HL-60 (cell line): ENCODE data around the gene HDAC1.

Experiments used
- CTCF ChIP-seq: IDR thresholded peaks from one replicate; pipeline ENCODE4 v1.5.1; 2011; ENCODE audit warnings: low read length, control low read depth, inconsistent platforms; ENCODE audit not compliant: insufficient read depth
- GABPA ChIP-seq: IDR thresholded peaks from 2 replicates; pipeline ENCODE4 v1.6.1; 2012; ENCODE audit warnings: low read depth
- POLR2AphosphoS5 ChIP-seq: IDR thresholded peaks from 2 replicates; pipeline ENCODE4 v1.6.1; 2012; ENCODE audit warnings: low read depth
- REST ChIP-seq: IDR thresholded peaks from 2 replicates; pipeline ENCODE4 v1.6.1; 2012; ENCODE audit warnings: low read depth; ENCODE audit not compliant: insufficient replicate concordance
- SPI1 ChIP-seq: IDR thresholded peaks from 2 replicates; pipeline ENCODE4 v1.6.1; 2012; ENCODE audit warnings: low read depth, mild to moderate bottlenecking, borderline replicate concordance

GRCh38 chr1:32247452-32247851 lies 44.4 kb upstream of the HDAC1 start:
- no peak for TF ChIP-seq CTCF
- TF ChIP-seq GABPA: no peak
- TF ChIP-seq REST: no peak
- TF ChIP-seq POLR2AphosphoS5: no peak
- no peak for TF ChIP-seq SPI1
